ENCODE data around the gene POLA1. TPM values are rescaled to one million over a fixed set of nuclear protein-coding genes. Genes with fewer than 3 reads are reported as not detected.

POLA1 gene
- total RNA-seq, 4 donors from 2014 or later: 12.0 to 15.6 (median 12.5) TPM

DNA sequence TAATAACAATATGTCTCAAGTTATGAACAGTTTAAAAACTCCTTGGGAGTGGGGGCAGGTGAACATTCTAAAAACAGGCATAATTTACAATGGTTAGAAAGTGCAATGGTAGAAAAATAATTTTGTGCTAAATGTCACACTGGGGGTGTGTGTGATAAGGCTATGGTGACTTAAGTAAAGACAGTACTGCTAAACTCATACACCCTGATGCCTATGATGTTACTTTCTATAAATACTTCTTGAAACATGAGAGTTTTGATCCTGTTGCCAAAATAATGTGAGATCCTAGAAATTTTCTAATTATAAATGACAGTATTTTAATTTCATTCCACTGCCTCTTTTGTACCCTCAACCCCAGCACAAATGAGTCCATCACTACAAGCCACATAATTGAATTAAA, 144.2 kb downstream of the POLA1 start:
- no peaks in the 10 kb centered on the region for H3K9me3 ChIP-seq
- no peaks in the 10 kb centered on the region for H3K27me3 ChIP-seq
- TF ChIP-seq, protein P1, sequence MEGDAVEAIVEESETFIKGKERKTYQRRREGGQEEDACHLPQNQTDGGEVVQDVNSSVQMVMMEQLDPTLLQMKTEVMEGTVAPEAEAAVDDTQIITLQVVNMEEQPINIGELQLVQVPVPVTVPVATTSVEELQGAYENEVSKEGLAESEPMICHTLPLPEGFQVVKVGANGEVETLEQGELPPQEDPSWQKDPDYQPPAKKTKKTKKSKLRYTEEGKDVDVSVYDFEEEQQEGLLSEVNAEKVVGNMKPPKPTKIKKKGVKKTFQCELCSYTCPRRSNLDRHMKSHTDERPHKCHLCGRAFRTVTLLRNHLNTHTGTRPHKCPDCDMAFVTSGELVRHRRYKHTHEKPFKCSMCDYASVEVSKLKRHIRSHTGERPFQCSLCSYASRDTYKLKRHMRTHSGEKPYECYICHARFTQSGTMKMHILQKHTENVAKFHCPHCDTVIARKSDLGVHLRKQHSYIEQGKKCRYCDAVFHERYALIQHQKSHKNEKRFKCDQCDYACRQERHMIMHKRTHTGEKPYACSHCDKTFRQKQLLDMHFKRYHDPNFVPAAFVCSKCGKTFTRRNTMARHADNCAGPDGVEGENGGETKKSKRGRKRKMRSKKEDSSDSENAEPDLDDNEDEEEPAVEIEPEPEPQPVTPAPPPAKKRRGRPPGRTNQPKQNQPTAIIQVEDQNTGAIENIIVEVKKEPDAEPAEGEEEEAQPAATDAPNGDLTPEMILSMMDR (IDR thresholded peaks at IDR 0.05): no peak
- TF ChIP-seq POLR2A (IDR thresholded peaks at IDR 0.05): no peak
- TF ChIP-seq EP300 (IDR thresholded peaks at IDR 0.05): no peak
- no peak for TF ChIP-seq POLR2AphosphoS5 (IDR thresholded peaks at IDR 0.05)
- H3K27ac ChIP-seq: no peak overlapping the region
- no peak overlapping the region for H3K4me3 ChIP-seq
- H3K4me1 ChIP-seq: no peaks in the 10 kb centered on the region
- no peak for ATAC-seq
- H3K36me3 ChIP-seq: no peaks in the 10 kb centered on the region

DNA sequence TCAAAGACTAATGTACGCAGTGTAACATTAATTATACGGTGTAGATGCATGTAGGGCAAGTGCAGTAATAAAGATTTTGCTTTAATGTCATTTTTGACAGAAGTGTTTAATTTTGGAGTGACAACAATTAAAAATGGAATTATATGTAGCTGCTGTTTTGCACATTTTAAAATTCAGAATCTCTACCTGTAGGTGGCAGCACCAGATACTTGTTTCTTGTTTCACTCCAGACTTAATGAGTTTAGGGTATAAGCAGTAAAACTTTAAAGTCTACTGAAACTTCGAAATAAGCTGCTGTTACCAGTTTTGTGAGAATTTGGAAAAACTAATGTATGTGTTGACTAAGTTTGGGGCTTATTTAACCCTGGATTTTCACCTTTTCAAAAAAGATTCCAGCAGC, 144.9 kb downstream of the POLA1 start:
- Histone ChIP-seq H3K4me1 (no peaks in the 10 kb centered on the region), H3K36me3 (no peaks in the 10 kb centered on the region), H3K27ac (no peak overlapping the region), H3K27me3 (no peaks in the 10 kb centered on the region), H3K4me3 (no peak overlapping the region), H3K9me3 (no peaks in the 10 kb centered on the region)
- TF ChIP-seq, protein P1 (IDR thresholded peaks at IDR 0.05): peak; percentile 30 to 58 (median 38)
- TF ChIP-seq POLR2A (IDR thresholded peaks at IDR 0.05) (no peak), POLR2AphosphoS5 (IDR thresholded peaks at IDR 0.05) (no peak)
- WGBS, 2 donors (ENCODE audit: low coverage in 1 of 2): 13 to 68% methylated on average over 2 to 3 of the region's 3 CpGs
- ATAC-seq: no peak

GRCh38 chrX:24839331-24839730, 145.6 kb downstream of the POLA1 start:
- no peaks in the 10 kb centered on the region for H3K9me3 ChIP-seq
- no peak overlapping the region for H3K27ac ChIP-seq
- TF ChIP-seq, protein P1 (IDR thresholded peaks at IDR 0.05): no peak
- TF ChIP-seq EP300 (IDR thresholded peaks at IDR 0.05) (no peak), POLR2AphosphoS5 (IDR thresholded peaks at IDR 0.05) (no peak), POLR2A (IDR thresholded peaks at IDR 0.05) (no peak)
- H3K4me3 ChIP-seq: no peak overlapping the region
- 57 to 82% methylated on average over 2 to 4 of the region's 4 CpGs for WGBS, 2 donors (ENCODE audit: low coverage in 1 of 2)
- H3K36me3 ChIP-seq: no peaks in the 10 kb centered on the region
- no peak for ATAC-seq
- H3K4me1 ChIP-seq: no peaks in the 10 kb centered on the region
- H3K27me3 ChIP-seq: no peaks in the 10 kb centered on the region

GRCh38 chrX:24842486-24842885, 148.8 kb downstream of the POLA1 start:
- ATAC-seq: no peak
- Histone ChIP-seq H3K4me3 (no peak overlapping the region), H3K4me1 (no peaks in the 10 kb centered on the region), H3K9me3 (no peaks in the 10 kb centered on the region), H3K36me3 (no peaks in the 10 kb centered on the region), H3K27ac (no peak overlapping the region), H3K27me3 (no peaks in the 10 kb centered on the region)
- 12 to 61% methylated on average over 2 to 3 of the region's 5 CpGs for WGBS, 2 donors (ENCODE audit: low coverage in 1 of 2)
- TF ChIP-seq, protein P1 (IDR thresholded peaks at IDR 0.05): no peak
- TF ChIP-seq POLR2AphosphoS5 (IDR thresholded peaks at IDR 0.05) (no peak), EP300 (IDR thresholded peaks at IDR 0.05) (no peak), POLR2A (IDR thresholded peaks at IDR 0.05) (no peak)

DNA sequence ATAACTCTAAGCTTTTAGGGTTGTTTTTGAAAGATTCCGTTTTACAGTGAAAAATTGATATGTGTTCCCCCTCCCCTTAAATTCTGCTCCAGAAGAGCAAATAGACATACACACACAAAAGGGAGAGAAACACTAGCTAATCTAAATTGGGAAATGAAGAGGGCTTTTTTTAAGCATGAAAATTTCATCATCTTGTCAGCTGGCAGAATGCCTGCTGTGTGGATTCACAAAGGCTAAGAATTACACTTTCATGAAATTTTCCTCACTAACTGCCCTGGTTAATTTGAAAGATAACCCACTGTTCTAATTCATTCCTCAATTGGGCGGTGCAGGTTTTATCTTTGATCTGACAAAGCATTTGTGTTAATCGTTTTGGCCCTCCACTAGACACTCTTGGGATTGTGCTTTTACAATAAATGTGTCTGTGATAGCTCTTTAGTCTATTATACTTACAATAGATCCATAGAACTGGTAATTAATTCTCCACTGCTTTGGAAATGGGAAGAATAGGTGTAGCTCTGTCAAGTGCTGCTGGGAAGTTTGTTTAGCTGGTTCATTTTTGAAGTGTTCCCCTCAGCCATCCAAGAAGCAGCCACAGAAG, 152.9 kb downstream of the POLA1 start:
- Histone ChIP-seq H3K9me3 (no peaks in the 10 kb centered on the region), H3K27ac (no peak overlapping the region), H3K4me3 (no peak overlapping the region), H3K27me3 (no peaks in the 10 kb centered on the region), H3K4me1 (no peaks in the 10 kb centered on the region), H3K36me3 (peaks cover 0 to 7% of the 10 kb centered on the region in 2 donors)
- WGBS, 2 donors (ENCODE audit: low coverage in 1 of 2): 28 to 60% methylated on average over 3 of the region's 3 CpGs
- no peak for ATAC-seq
- no peak for TF ChIP-seq POLR2A (IDR thresholded peaks at IDR 0.05)
- TF ChIP-seq, protein P1 (IDR thresholded peaks at IDR 0.05): no peak
- no peak for TF ChIP-seq EP300 (IDR thresholded peaks at IDR 0.05)
- no peak for TF ChIP-seq POLR2AphosphoS5 (IDR thresholded peaks at IDR 0.05)
